ENCODE measurements around the gene DPH1. TPM values are rescaled to one million over a fixed set of nuclear protein-coding genes. Genes with fewer than 3 reads are reported as not detected.

The DPH1 gene
- total RNA-seq, 4 donors from 2014 or later: 25.9 to 130 (median 64.5) TPM

- TF ChIP-seq CTCF (IDR thresholded peaks at IDR 0.05) (no peak), POLR2A (IDR thresholded peaks at IDR 0.05) (no peak)
- no peaks in the 10 kb centered on the region for H3K9me3 ChIP-seq
- DNase-seq: peak in 1 of 3 donors; percentile 61
- H3K4me1 ChIP-seq: peaks cover 4 to 72% (median 47%) of the 10 kb centered on the region in 4 donors
- H3K27ac ChIP-seq: peak overlapping the region; percentile 88 to 96 (median 94)
- H3K36me3 ChIP-seq: no peaks in the 10 kb centered on the region
- peaks cover 0 to 34% of the 10 kb centered on the region in 2 donors for H3K27me3 ChIP-seq
- H3K4me3 ChIP-seq: peak overlapping the region; percentile 41 to 73 (median 62)
Measured at GRCh38 chr17:2054262-2054511, 24.2 kb downstream of the DPH1 start.

GRCh38 chr17:2054512-2055291, 24.7 kb downstream of the DPH1 start, which contains the start of gene HIC1:
TSS of gene HIC1 (plus strand) at chr17:2055103. CDS start at chr17:2056691, 1,588 bp downstream.
- H3K27me3 ChIP-seq: peaks cover 0 to 34% of the 10 kb centered on the region in 2 donors
- H3K9me3 ChIP-seq: no peaks in the 10 kb centered on the region
- peak; percentile 95 to 99 (median 96) for TF ChIP-seq CTCF (IDR thresholded peaks at IDR 0.05)
- TF ChIP-seq POLR2A (IDR thresholded peaks at IDR 0.05): peak; percentile 55 to 62
- peaks cover 4 to 72% (median 49%) of the 10 kb centered on the region in 4 donors for H3K4me1 ChIP-seq
- no peaks in the 10 kb centered on the region for H3K36me3 ChIP-seq
- H3K4me3 ChIP-seq: peak within 1 kb of the TSS; percentile 41 to 73 (median 62)
- peak; percentile 79 to 90 (median 87) for DNase-seq
- peak within 1 kb of the TSS; percentile 88 to 96 (median 94) for H3K27ac ChIP-seq

- peaks cover 4 to 73% (median 49%) of the 10 kb centered on the region in 4 donors for H3K4me1 ChIP-seq
- DNase-seq: peak in 2 of 3 donors; percentile 61 to 75
Measured at GRCh38 chr17:2055292-2056205, 25.6 kb downstream of the DPH1 start.

GRCh38 chr17:2056206-2057174, 26.5 kb downstream of the DPH1 start:
- H3K27me3 ChIP-seq: peaks cover 0 to 24% of the 10 kb centered on the region in 2 donors
- peak in 2 of 3 donors; percentile 66 to 76 for DNase-seq
- peak overlapping the region; percentile 88 to 96 (median 94) for H3K27ac ChIP-seq
- H3K9me3 ChIP-seq: no peaks in the 10 kb centered on the region
- H3K4me3 ChIP-seq: peak overlapping the region; percentile 41 to 73 (median 62)
- H3K36me3 ChIP-seq: no peaks in the 10 kb centered on the region
- peaks cover 4 to 73% (median 41%) of the 10 kb centered on the region in 4 donors for H3K4me1 ChIP-seq
- TF ChIP-seq CTCF (IDR thresholded peaks at IDR 0.05) (peak in 4 of 6 experiments; percentile 13 to 36 (median 25)), POLR2A (IDR thresholded peaks at IDR 0.05) (no peak)

More at GRCh38 chr17:2055292-2056205, 25.6 kb downstream of the DPH1 start:
- peak overlapping the region; percentile 88 to 96 (median 94) for H3K27ac ChIP-seq
- H3K9me3 ChIP-seq: no peaks in the 10 kb centered on the region
- H3K36me3 ChIP-seq: no peaks in the 10 kb centered on the region
- TF ChIP-seq CTCF (IDR thresholded peaks at IDR 0.05) (no peak), POLR2A (IDR thresholded peaks at IDR 0.05) (no peak)
- H3K27me3 ChIP-seq: peaks cover 0 to 33% of the 10 kb centered on the region in 2 donors
- peak overlapping the region; percentile 41 to 73 (median 62) for H3K4me3 ChIP-seq

All from Peyer's patch (tissue), 4 donors.